HEK293T (cell line): ENCODE results near the gene RPTOR.

Source experiments
- CTCF ChIA-PET: fragments of 350-600 bp; formaldehyde crosslinking; extraction: SDS; loops from one replicate; lab custom pipeline; 2021; ENCODE audit warnings: antibody characterized with exemption, inconsistent platforms; lab: Yijun Ruan, JAX
- POLR2A ChIA-PET: fragments of 350-600 bp; formaldehyde crosslinking; extraction: SDS; loops from one replicate; lab custom pipeline; 2020; ENCODE audit warnings: antibody characterized with exemption, inconsistent platforms; lab: Yijun Ruan, JAX
- DNase-seq: peaks from one replicate; pipeline ENCODE4 v3.0.0; 2012; ENCODE audit warnings: mixed read lengths; ENCODE audit errors: extremely low spot score
- ARNT ChIP-seq: fragments of 450-650 bp; IDR thresholded peaks from 2 replicates; pipeline ENCODE4 v1.6.1; 2017; ENCODE audit warnings: mild to moderate bottlenecking
- BHLHE40 ChIP-seq: fragments of 450-650 bp; IDR thresholded peaks from 2 replicates; pipeline ENCODE4 v1.6.1; 2016; ENCODE audit warnings: mild to moderate bottlenecking, moderate library complexity, borderline replicate concordance
- CTBP1 ChIP-seq: fragments of 450-650 bp; IDR thresholded peaks from 2 replicates; pipeline ENCODE4 v1.6.1; 2016; ENCODE audit warnings: borderline replicate concordance
- ELF4 ChIP-seq: fragments of 450-650 bp; IDR thresholded peaks from 2 replicates; pipeline ENCODE4 v1.6.1; 2017; ENCODE audit warnings: antibody characterized with exemption
- FOXA1 ChIP-seq: fragments of 450-650 bp; IDR thresholded peaks from 2 replicates; pipeline ENCODE4 v1.6.1; 2016; ENCODE audit warnings: mild to moderate bottlenecking
- FOXK2 ChIP-seq: fragments of 450-650 bp; IDR thresholded peaks from 2 replicates; pipeline ENCODE4 v1.6.1; 2016; ENCODE audit warnings: mild to moderate bottlenecking
- FOXM1 ChIP-seq: fragments of 450-650 bp; IDR thresholded peaks from 2 replicates; pipeline ENCODE4 v1.6.1; 2017; ENCODE audit warnings: mild to moderate bottlenecking, borderline replicate concordance
- HDGF ChIP-seq: fragments of 450-650 bp; IDR thresholded peaks from 2 replicates; pipeline ENCODE4 v1.6.1; 2017; ENCODE audit warnings: antibody characterized with exemption, borderline replicate concordance
- L3MBTL2 ChIP-seq: fragments of 450-650 bp; conservative IDR thresholded peaks from 2 replicates; pipeline ENCODE4 v1.6.1; 2016; ENCODE audit warnings: mild to moderate bottlenecking
- LEF1 ChIP-seq: fragments of 450-650 bp; IDR thresholded peaks from 2 replicates; pipeline ENCODE4 v1.6.1; 2017; ENCODE audit warnings: mild to moderate bottlenecking, borderline replicate concordance
- NFRKB ChIP-seq: fragments of 450-650 bp; IDR thresholded peaks from 2 replicates; pipeline ENCODE4 v1.6.1; 2016; ENCODE audit warnings: mild to moderate bottlenecking, moderate library complexity
- PKNOX1 ChIP-seq: fragments of 450-650 bp; IDR thresholded peaks from 2 replicates; pipeline ENCODE4 v1.6.1; 2016
- SP1 ChIP-seq: fragments of 450-650 bp; IDR thresholded peaks from 2 replicates; pipeline ENCODE4 v1.6.1; 2017
- SUZ12 ChIP-seq: fragments of 450-650 bp; IDR thresholded peaks from 2 replicates; pipeline ENCODE4 v1.6.1; 2016; ENCODE audit warnings: mild to moderate bottlenecking
- TARDBP ChIP-seq: fragments of 450-650 bp; IDR thresholded peaks from 2 replicates; pipeline ENCODE4 v1.6.1; 2016
- ZNF384 ChIP-seq: fragments of 450-650 bp; IDR thresholded peaks from 2 replicates; pipeline ENCODE4 v1.6.1; 2016

The RPTOR gene

GRCh38 chr17:80807882-80808281, 263.2 kb downstream of the RPTOR start:
- TF ChIP-seq LEF1 (no peak), HDGF (no peak), BHLHE40 (no peak), FOXM1 (no peak), FOXK2 (no peak), NFRKB (no peak), SUZ12 (no peak), L3MBTL2 (no peak), PKNOX1 (no peak), ZNF384 (no peak)
- POLR2A ChIA-PET = no interaction called here
- CTCF ChIA-PET = no interaction called here
- DNase-seq = no peak

- ChIA-PET CTCF (interaction anchor here (0.6 kb wide), 1 partner anchor 46 kb away, joined by 4 read pairs; no protein-coding TSS in a partner anchor), POLR2A (interaction anchor here (0.8 kb wide), 1 partner anchor 19 kb away, joined by 3 read pairs; no protein-coding TSS in a partner anchor)
- DNase-seq = no peak
- no peak for TF ChIP-seq FOXK2
- no peak for TF ChIP-seq SP1
- TF ChIP-seq ELF4 = no peak
- no peak for TF ChIP-seq TARDBP
- TF ChIP-seq FOXA1 = no peak
- no peak for TF ChIP-seq L3MBTL2
- no peak for TF ChIP-seq SUZ12
- TF ChIP-seq LEF1 = no peak
- no peak for TF ChIP-seq ZNF384
- no peak for TF ChIP-seq PKNOX1
- no peak for TF ChIP-seq BHLHE40
- no peak for TF ChIP-seq CTBP1
- TF ChIP-seq FOXM1 = no peak
- no peak for TF ChIP-seq HDGF
- no peak for TF ChIP-seq NFRKB
- no peak for TF ChIP-seq ARNT
Measured at GRCh38 chr17:80811181-80812105, 266.8 kb downstream of the RPTOR start.

GRCh38 chr17:80812362-80813088, 267.9 kb downstream of the RPTOR start:
- CTCF ChIA-PET = interaction anchor here (0.6 kb wide), 1 partner anchor 45 kb away, joined by 4 read pairs; no protein-coding TSS in a partner anchor
- TF ChIP-seq PKNOX1 (no peak), CTBP1 (no peak), SP1 (no peak), ELF4 (no peak)
- POLR2A ChIA-PET = interaction anchor here (0.8 kb wide), 1 partner anchor 20 kb away, joined by 3 read pairs; no protein-coding TSS in a partner anchor
- DNase-seq = no peak

GRCh38 chr17:80813318-80813717, 268.7 kb downstream of the RPTOR start:
- TF ChIP-seq L3MBTL2 = no peak
- no peak for TF ChIP-seq BHLHE40
- TF ChIP-seq SUZ12 = no peak
- no peak for TF ChIP-seq ARNT
- TF ChIP-seq FOXK2 = no peak
- TF ChIP-seq ZNF384 = no peak
- TF ChIP-seq CTBP1 = no peak
- TF ChIP-seq ELF4 = no peak
- TF ChIP-seq NFRKB = no peak
- no peak for TF ChIP-seq PKNOX1
- TF ChIP-seq FOXA1 = no peak
- TF ChIP-seq HDGF = no peak
- no peak for TF ChIP-seq TARDBP
- no peak for TF ChIP-seq FOXM1
- no peak for TF ChIP-seq SP1
- no peak for TF ChIP-seq LEF1
- CTCF ChIA-PET = no interaction called here
- no peak for DNase-seq
- POLR2A ChIA-PET = no interaction called here

GRCh38 chr17:80814491-80814890, 269.9 kb downstream of the RPTOR start:
- no peak for DNase-seq
- CTCF ChIA-PET = no interaction called here
- POLR2A ChIA-PET = interaction anchor here (1.6 kb wide), 1 partner anchor 19 kb away, joined by 4 read pairs; no protein-coding TSS in a partner anchor
- no peak for TF ChIP-seq LEF1
- TF ChIP-seq SUZ12 = no peak
- no peak for TF ChIP-seq ZNF384
- no peak for TF ChIP-seq BHLHE40
- no peak for TF ChIP-seq FOXM1
- no peak for TF ChIP-seq ELF4
- no peak for TF ChIP-seq HDGF
- TF ChIP-seq FOXA1 = no peak
- TF ChIP-seq SP1 = no peak
